SJSA1 (cell line): ENCODE measurements around the gene MAST4. TPM values are rescaled to one million over a fixed set of nuclear protein-coding genes. Genes with fewer than 3 reads are reported as not detected.

Experiments used
- DNase-seq, 2 experiments: peaks; one replicate each; pipeline ENCODE4 v3.0.0-alpha.2; 2015 to 2020; ENCODE audit warnings: low spot score in 2 of 2, low read depth in 1 of 2
- H3K27ac ChIP-seq: fragments of 250-450 bp; sonication (Bioruptor Pico); 2 replicates; pipeline ENCODE4 v1.5.1; 2020; ENCODE audit warnings: mild to moderate bottlenecking, moderate library complexity
- H3K27me3 ChIP-seq: fragments of 250-450 bp; sonication (Bioruptor Pico); replicated peaks from 2 replicates; pipeline ENCODE4 v1.5.1; 2020; ENCODE audit warnings: mild to moderate bottlenecking, moderate library complexity
- H3K36me3 ChIP-seq: fragments of 250-450 bp; sonication (Bioruptor Pico); 2 replicates; pipeline ENCODE4 v1.5.1; 2020; ENCODE audit warnings: mild to moderate bottlenecking
- H3K4me1 ChIP-seq: fragments of 250-450 bp; sonication (Bioruptor Pico); replicated peaks from 2 replicates; pipeline ENCODE4 v1.6.1; 2021; ENCODE audit warnings: mild to moderate bottlenecking
- H3K4me3 ChIP-seq: fragments of 250-450 bp; sonication (Bioruptor Pico); 2 replicates; pipeline ENCODE4 v1.5.1; 2020; ENCODE audit warnings: mild to moderate bottlenecking
- H3K9me3 ChIP-seq: fragments of 250-450 bp; sonication (Bioruptor Pico); replicated peaks from 2 replicates; pipeline ENCODE4 v1.5.1; 2020; ENCODE audit warnings: mild to moderate bottlenecking
- total RNA-seq: library from RNA; depleted of rRNA; stranded (reverse); fragments of >200 nt; shearing (Covaris generic); gene quantifications from 2 replicates; pipeline ENCODE4 v1.2.3, GENCODE V29; 2014

The MAST4 gene
- total RNA-seq, 1 experiment from 2014 or later = 2.3 TPM

- H3K27me3 ChIP-seq = 0 out of 2 replicates have a peak, but pooled peaks cover 4% of the 10 kb centered on the region
- DNase-seq = no peak
- no peak overlapping the region for H3K27ac ChIP-seq
- peaks cover 9% of the 10 kb centered on the region for H3K4me1 ChIP-seq
- H3K9me3 ChIP-seq = no peaks in the 10 kb centered on the region
- no peaks in the 10 kb centered on the region for H3K36me3 ChIP-seq
- H3K4me3 ChIP-seq = no peak overlapping the region
Measured at GRCh38 chr5:66856041-66856805, 260.0 kb downstream of the MAST4 start.

- Histone ChIP-seq H3K36me3 (no peaks in the 10 kb centered on the region), H3K27me3 (0 out of 2 replicates have a peak, but pooled peaks cover 3% of the 10 kb centered on the region), H3K9me3 (no peaks in the 10 kb centered on the region), H3K4me3 (no peak overlapping the region), H3K27ac (no peak overlapping the region), H3K4me1 (peaks cover 15% of the 10 kb centered on the region)
- DNase-seq = no peak
Measured at GRCh38 chr5:66859526-66859925, 263.3 kb downstream of the MAST4 start.

- no peak overlapping the region for H3K27ac ChIP-seq
- H3K27me3 ChIP-seq = 0 out of 2 replicates have a peak, but pooled peaks cover 3% of the 10 kb centered on the region
- no peaks in the 10 kb centered on the region for H3K36me3 ChIP-seq
- DNase-seq = peak in 1 of 2 experiments; percentile 41
- H3K9me3 ChIP-seq = no peaks in the 10 kb centered on the region
- H3K4me1 ChIP-seq = peaks cover 15% of the 10 kb centered on the region
- no peak overlapping the region for H3K4me3 ChIP-seq
Measured at GRCh38 chr5:66860199-66860975, 264.2 kb downstream of the MAST4 start.

- DNase-seq = no peak
Measured at GRCh38 chr5:66861402-66861801, 265.2 kb downstream of the MAST4 start.

GRCh38 chr5:66862020-66862419 lies 265.8 kb downstream of the MAST4 start:
- Histone ChIP-seq H3K4me1 (peaks cover 15% of the 10 kb centered on the region), H3K9me3 (no peaks in the 10 kb centered on the region), H3K27me3 (no peaks in the 10 kb centered on the region), H3K36me3 (no peaks in the 10 kb centered on the region), H3K4me3 (no peak overlapping the region), H3K27ac (no peak overlapping the region)
- DNase-seq = no peak

More at GRCh38 chr5:66861402-66861801, 265.2 kb downstream of the MAST4 start:
- Histone ChIP-seq H3K36me3 (no peaks in the 10 kb centered on the region), H3K4me3 (no peak overlapping the region), H3K4me1 (peaks cover 15% of the 10 kb centered on the region), H3K9me3 (no peaks in the 10 kb centered on the region), H3K27me3 (0 out of 2 replicates have a peak, but pooled peaks cover 3% of the 10 kb centered on the region), H3K27ac (no peak overlapping the region)

GRCh38 chr5:66863243-66864170 lies 267.3 kb downstream of the MAST4 start:
- H3K27ac ChIP-seq = no peak overlapping the region
- H3K4me3 ChIP-seq = no peak overlapping the region
- H3K36me3 ChIP-seq = no peaks in the 10 kb centered on the region
- DNase-seq = peak in 1 of 2 experiments; percentile 16
- no peaks in the 10 kb centered on the region for H3K9me3 ChIP-seq
- H3K4me1 ChIP-seq = peaks cover 15% of the 10 kb centered on the region
- no peaks in the 10 kb centered on the region for H3K27me3 ChIP-seq

GRCh38 chr5:66864240-66864884 lies 268.2 kb downstream of the MAST4 start:
- H3K27me3 ChIP-seq = no peaks in the 10 kb centered on the region; the same call in 1 of the 2 replicates
- no peak overlapping the region for H3K4me3 ChIP-seq
- peaks cover 15% of the 10 kb centered on the region for H3K4me1 ChIP-seq
- H3K9me3 ChIP-seq = no peaks in the 10 kb centered on the region
- no peak overlapping the region for H3K27ac ChIP-seq
- H3K36me3 ChIP-seq = no peaks in the 10 kb centered on the region
- DNase-seq = peak; percentile 57 to 58

GRCh38 chr5:66867618-66868322 lies 271.6 kb downstream of the MAST4 start:
- H3K36me3 ChIP-seq = no peaks in the 10 kb centered on the region
- H3K9me3 ChIP-seq = no peaks in the 10 kb centered on the region
- H3K4me1 ChIP-seq = 0 out of 2 replicates have a peak, but pooled peaks cover 6% of the 10 kb centered on the region
- no peak for DNase-seq
- no peak overlapping the region for H3K27ac ChIP-seq
- H3K27me3 ChIP-seq = no peaks in the 10 kb centered on the region; the same call in 1 of the 2 replicates
- H3K4me3 ChIP-seq = no peak overlapping the region

- no peaks in the 10 kb centered on the region; the same call in 1 of the 2 replicates for H3K27me3 ChIP-seq
- H3K4me3 ChIP-seq = no peak overlapping the region
- H3K36me3 ChIP-seq = no peaks in the 10 kb centered on the region
- no peaks in the 10 kb centered on the region for H3K9me3 ChIP-seq
- no peak overlapping the region for H3K27ac ChIP-seq
- 0 out of 2 replicates have a peak, but pooled peaks cover under 1% of the 10 kb centered on the region for H3K4me1 ChIP-seq
- DNase-seq = no peak
Measured at GRCh38 chr5:66869347-66869746, 273.2 kb downstream of the MAST4 start.

GRCh38 chr5:66870708-66871107 lies 274.5 kb downstream of the MAST4 start:
- Histone ChIP-seq H3K4me3 (no peak overlapping the region), H3K27ac (no peak overlapping the region), H3K27me3 (no peaks in the 10 kb centered on the region; the same call in 1 of the 2 replicates), H3K4me1 (no peaks in the 10 kb centered on the region), H3K9me3 (no peaks in the 10 kb centered on the region), H3K36me3 (no peaks in the 10 kb centered on the region)
- DNase-seq = no peak

- Histone ChIP-seq H3K9me3 (no peaks in the 10 kb centered on the region), H3K36me3 (no peaks in the 10 kb centered on the region)
Measured at GRCh38 chr5:66871651-66872050, 275.5 kb downstream of the MAST4 start.

GRCh38 chr5:66872736-66873331 lies 276.6 kb downstream of the MAST4 start:
- Histone ChIP-seq H3K27ac (no peak overlapping the region), H3K4me1 (no peaks in the 10 kb centered on the region), H3K27me3 (no peaks in the 10 kb centered on the region; the same call in 1 of the 2 replicates), H3K4me3 (no peak overlapping the region), H3K9me3 (no peaks in the 10 kb centered on the region), H3K36me3 (no peaks in the 10 kb centered on the region)
- DNase-seq = no peak

More at GRCh38 chr5:66871651-66872050, 275.5 kb downstream of the MAST4 start:
- no peak for DNase-seq
- Histone ChIP-seq H3K4me3 (no peak overlapping the region), H3K27ac (no peak overlapping the region), H3K4me1 (no peaks in the 10 kb centered on the region), H3K27me3 (no peaks in the 10 kb centered on the region; the same call in 1 of the 2 replicates)
